NCI-H146 treated with DMSO at 0.1 percent for 48 hours (cell line): ENCODE measurements around the gene THADA.
"Not testable (repeated sequence)": the region's sequence is repeated elsewhere in the genome, so short reads cannot be mapped to it uniquely, and the experiment has no call there.

Experiments
- DNase-seq: peaks from one replicate; lab custom pipeline; 2025; ENCODE audit not compliant: unreplicated experiment; lab: John Stamatoyannopoulos, UW

Gene THADA

DNA sequence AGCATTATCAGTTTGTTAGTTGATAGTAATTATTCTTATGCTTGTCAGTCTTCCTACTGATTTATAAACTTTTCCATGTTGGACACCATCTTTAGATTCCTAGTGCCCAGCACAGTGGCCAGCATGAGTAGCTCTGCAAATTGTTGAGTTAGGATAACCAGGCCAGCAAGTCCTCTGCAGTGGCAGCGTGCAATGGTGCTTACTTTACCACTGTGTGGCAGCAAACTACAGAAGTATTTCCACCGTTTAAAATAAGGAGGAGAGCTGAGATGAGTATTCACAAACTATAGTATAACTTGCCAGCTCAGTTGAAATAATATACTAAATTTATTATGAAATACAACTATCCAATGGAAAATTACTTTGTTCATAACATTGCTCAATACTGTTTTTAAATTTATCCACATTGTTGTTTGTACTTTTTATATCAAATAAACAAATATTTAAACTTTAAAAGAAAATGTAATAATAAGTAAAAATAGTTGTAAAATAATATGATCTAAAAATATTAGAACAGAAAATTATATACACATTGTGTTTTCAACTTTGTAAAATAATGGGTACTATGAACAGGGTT lies 9.3 kb upstream of the THADA start:
- peak; percentile 35 for DNase-seq

DNA sequence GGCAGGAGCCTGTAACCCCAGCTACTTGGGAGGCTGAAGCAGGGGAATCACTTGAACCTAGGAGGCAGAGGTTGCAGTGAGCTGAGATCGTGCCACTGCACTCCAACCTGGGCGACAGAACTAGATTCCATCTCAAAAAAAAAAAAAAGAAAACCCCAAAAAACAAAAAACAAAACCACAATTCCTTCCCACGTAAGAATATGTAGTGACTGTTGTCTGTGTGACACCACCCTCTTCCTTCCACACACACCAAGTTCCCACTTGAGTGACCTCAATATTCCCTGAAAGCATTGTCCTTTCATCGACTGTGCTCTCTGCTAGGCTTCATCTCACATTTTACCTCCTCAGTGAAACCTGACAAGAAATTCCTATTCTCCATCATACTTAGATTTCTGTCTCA lies 8.8 kb upstream of the THADA start:
- DNase-seq: no peak

DNA sequence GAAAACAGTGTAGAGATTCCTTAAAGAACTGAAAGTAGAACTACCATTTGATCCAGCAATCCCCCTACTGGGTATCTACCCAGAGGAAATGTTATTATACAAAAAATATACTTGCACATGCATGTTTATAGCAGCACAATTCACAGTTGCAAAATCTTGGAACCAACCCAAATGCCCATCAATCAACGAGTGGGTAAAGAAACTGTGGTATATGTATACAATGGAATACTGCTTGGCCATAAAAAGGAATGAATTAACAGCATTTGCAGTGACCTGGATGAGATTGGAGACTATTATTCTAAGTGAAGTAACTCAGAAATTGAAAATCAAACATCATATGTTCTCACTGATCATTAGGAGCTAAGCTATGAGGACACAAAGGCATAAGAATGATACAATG lies 4.8 kb upstream of the THADA start:
- DNase-seq: not testable (repeated sequence)

DNA sequence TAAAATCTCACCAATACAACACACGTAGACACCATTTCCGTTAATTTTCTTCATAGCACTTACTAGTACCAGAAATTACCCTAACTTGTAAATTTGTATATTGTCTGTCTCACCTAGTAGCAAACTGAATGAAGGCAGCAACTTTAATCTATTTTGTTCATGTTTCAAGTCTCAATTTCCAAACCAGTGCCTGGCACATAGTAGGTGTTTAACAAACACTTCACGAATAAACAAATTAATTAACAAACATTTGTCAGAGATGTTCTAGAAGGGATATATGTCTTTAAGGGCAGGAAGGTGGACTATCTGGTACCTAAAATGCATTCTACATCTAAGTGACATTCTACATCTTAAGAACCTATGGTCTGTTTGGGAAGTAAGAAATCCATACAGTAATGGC lies 963 bp downstream of the THADA start:
- no peak for DNase-seq

DNA sequence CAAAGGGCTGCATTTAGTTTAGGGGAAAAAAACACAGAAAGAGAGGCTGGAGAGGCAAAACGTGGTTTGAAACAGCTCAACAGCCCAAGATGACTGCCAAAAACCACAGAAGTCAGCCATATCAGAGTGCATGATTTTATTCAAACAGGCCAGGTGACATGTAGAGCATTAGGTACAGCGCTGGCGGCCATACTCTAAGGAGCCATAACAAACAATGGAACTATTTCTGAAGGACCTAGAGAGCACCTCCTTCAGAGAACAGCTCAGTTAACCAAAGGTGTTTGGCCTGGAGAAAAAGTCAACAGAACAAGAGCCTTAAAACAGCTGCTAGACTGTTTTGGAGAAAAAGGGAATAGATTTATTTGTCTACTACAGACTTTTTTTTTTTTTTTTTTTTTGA lies 2.6 kb downstream of the THADA start:
- no peak for DNase-seq

DNA sequence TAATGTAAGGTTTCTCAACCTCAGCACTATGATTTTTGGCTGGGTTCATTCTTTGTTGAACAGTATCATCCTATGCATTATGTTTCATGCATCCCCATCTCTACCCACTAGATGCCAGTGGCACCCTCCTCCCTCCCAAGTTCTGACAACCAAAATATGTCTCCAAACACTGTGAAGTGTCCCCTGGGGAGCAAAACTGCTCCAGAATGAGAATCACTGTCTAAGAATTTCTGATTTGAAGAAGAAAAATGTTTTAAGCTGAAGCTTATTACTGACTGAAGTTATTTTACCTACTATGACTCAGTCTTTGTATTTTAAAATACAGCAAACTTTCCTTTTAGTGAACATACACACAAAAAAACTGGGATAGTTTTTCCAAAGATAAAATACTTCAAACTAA lies 3.4 kb downstream of the THADA start:
- no peak for DNase-seq

DNA sequence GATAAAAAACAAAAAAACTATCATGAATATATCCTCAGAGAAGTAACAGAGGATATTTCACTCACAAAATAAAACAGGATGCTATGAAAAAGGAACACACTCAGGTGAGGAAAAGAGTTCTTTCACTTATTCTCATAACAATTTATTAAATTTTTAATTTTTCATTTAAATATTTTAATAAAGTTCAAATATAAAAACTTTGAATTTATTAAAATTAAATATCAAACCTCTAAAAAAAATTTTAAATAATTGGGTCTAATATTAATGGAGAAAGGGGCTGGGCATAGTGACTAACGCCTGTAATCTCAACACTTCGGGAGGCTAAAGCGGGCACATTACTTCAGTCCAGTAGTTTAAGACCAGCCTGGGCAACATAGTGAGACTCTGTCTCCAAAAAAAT lies 10.1 kb downstream of the THADA start:
- DNase-seq: no peak

DNA sequence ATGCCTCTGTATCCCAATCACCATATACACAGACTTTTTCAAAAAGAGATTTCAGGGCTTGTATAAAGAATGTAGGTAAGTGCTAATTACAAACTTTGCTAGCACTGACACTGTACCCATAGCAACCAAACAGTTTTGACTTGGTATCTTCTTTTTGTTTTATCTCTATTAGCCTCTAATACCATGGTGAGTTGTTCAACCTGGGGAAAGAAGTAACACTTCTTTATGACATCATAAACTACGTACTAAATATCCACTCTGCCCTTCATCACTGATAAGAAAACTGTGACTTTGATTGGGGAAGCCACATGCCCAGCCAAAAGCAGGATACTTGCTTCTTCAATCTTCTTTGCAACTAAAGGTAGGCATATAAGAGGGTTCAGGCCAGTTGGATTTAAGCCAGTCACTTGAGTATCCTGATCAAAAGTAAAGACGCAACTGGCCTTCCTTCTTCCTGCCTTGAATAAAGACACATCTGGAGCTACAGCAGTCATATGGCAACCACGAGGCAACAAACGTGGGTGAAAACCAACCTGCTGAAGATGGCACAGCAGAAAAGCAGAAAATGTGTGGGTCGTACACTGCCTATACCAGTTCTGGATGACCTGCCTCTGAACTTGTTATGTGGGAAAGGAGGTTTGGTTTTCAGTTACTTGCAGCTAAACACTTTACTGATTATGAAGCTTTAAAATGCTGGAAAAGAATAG lies 16.4 kb downstream of the THADA start:
- no peak for DNase-seq

DNA sequence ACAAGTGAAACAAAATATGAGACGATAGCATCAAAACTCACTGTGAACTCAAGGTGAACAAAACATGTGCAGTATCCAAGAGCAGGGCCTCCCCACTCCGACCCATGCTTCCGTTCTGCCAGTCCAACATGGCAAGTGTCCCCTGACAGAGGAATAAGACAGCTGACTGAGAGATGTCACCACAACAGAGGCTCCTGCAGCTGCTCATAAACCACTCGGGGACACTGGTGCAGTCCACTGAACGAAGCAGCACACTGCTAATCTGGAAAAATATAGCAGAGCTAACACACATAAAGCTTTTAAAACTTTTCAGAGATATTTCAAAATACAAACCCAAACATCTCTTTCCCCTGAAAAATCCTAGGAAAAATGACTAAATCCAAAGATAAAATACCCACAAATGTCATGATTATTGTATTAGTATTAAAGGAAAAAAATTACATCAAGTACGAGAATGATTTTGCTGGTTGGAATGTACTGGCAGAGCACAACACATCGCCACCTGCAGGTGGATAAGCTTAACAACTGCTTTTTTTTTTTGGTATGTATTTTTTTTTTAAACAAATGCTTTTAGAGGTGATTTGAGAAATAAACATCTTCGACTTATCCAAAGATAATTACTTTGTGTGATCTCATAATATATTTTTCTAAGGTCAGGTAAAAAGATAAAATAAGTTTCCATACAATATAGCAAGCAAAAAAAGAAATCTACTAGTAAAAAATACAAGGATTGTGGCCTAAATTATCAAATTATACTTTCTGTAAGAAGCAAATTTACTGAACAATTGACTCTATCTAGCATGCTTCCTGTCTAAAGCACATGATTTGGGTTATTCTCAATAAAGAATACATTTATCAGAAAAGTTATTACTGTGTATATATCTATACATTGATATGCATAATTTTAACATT lies 18.6 kb downstream of the THADA start:
- peak; percentile 44 for DNase-seq

DNA sequence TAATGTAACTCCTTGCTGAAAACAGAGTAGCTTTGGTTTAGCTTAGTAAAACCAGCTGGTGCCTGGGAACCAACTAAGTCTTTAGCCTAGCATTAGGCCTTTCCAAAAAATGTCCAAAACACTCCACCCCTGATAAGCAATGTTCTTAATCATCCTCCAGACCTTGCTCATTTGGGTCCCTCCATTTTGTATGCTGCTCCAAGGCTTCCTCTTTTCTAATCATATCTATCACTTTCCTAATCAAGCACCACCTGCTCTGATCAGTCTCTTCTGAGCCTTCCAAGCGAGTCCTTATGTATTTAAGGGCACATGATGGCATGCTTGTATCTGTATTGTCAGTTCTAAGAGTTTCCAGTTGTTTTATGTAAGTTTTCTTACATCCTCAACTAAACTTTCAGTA lies 23.6 kb downstream of the THADA start:
- DNase-seq: no peak

DNA sequence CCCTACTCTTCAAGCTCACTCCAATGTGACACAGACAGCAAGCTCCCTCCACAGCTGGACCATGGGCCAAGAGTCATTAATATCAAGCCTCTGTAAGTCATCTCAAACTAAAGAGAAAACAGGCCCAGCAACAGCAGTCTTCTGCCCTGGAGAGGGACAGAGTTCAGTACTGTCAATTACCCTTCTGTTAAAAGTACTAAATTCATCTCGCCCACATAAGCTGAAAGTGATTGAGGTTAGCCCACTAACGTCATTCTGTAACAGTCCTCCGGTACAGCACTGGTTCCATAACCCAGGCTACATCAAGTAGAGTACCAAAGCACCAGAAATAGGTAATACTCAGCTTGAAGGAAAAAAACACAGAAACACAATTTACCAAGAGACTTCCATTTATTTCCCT lies 25.9 kb downstream of the THADA start:
- no peak for DNase-seq

DNA sequence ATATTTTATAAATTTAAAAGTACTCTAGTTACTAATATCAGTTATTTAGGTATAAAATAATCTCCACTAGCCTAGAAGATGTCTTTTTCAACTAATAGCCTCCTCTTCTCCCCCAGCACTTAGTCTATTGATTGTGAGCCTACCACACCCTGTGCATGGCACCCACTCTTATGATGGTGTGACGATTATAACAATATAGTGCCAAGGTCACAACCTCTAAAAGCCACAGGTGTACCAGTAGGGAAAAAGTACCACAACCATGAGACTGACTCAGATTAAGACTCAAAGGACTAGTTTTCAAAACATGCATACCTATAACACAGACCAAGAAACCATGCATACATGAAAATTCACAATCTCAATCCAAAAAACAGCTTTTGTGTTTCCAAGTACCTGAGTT lies 27.6 kb downstream of the THADA start:
- DNase-seq: no peak

DNA sequence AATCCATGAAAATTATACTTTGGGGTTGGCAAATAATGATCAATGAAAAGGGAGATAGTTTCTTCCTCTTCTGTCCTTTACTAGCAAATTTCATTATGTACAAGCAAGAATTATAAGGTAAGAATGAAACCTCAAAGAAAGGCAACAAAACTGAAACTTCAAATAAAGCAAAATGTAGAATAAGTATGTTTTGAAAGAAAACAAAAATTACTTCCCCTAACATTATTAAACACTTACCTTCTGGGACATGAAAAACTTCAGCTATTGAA lies 29.4 kb downstream of the THADA start:
- no peak for DNase-seq

DNA sequence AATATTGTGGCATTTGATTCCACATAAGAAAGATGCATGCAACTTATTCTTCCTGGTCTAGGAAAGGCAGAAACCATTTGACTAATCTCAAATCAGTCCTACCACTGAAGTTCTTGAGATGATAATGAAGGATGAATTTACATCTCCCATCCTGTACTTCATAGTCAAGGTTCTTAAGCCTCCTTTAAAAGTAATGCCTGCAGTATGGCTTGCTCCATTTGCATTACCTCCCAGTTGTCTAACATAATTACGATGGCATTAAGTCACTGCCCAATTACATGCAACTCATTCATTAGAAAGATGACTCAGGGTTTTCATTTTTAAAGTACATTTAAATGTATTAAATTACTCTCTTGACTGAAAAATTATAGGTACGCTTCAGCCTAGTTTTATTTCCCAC lies 32.2 kb downstream of the THADA start:
- DNase-seq: no peak

DNA sequence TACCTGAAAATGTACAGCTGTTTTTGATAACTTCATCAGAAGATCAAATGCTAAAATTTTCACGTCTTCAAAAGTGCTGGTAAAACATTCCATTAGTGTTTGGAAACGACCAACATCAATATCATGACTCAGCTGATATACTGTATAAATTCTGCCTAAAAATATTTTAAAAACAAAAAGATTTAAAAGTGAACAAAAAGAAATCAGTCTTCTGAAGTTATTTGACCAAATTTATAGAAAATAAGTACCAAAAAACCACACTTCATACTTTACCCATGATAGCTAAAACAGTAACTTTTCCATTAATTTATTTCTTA lies 35.6 kb downstream of the THADA start:
- no peak for DNase-seq

DNA sequence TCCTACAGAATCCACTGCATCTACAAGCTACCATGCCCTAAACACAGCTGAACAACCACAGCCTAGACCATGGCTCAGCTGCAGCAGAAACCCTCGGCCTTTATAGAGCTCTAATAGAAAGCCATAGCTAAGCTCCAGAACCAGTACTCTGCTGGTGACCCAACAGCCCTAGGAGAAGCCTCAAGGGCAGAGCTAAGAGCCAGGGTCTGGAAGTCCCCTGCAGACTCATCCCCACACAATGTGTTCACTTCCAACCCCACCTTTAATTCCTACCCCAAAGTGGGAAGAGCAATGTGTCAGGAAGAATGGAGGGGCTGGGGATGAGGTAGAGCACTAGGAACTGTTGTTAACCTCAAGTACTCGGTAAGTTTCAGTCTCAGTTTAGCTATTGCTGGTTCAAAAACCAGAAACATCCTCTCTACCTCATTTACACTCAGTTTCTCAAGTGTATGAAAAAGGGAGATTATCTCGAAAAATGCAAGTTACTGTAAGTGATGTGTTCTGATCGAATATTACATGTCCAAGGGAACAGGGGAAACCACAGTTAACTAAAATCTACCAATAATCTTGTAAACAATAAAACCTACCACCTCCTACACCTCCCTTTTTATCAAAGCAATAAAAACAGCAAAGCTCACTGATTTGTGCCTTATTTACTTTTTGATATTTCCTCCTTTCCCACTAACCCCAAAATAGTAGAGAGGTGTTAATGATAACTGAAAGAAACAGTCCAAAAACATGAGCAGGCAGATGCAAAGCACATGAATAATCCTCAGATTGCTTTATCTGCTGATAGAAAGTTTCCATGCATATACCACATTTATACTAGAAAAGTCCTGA lies 36.2 kb downstream of the THADA start:
- no peak for DNase-seq

DNA sequence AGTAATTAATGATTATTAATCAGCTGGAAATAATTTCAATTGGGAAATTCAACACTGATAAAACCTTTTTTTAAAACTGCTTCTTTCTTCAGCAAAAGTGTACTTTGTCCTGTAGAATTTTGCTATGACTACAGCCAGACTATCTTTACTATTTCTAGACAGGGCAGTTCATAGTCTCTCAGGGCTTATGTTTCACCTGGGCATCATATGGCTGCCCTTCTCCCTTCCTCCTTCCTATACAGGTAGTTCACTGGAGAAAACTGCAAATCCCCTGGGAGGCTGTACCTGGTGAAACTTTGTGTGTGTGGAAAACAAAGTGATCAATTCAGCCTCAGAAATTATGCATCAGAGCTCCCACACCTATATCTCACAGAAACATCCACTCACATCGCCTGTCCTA lies 38.6 kb downstream of the THADA start:
- no peak for DNase-seq

DNA sequence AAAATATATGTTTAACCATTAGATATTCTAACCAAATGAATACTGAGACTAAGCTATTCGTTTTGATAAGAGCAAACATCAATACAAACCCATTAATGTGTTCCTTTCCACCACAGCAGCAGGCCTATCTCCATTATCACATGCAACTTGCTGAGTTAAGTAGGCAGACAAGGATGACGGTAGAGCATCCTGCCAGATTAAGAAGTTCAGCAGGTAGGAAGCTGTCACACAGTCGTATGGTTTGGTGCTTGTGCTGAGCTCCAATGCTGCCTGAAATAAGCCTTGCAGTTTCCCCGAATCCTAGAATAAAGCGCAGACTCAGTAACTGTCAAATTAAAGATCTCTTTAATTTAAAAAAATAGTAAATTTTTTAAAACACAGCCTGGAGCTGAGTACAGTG lies 39.6 kb downstream of the THADA start:
- no peak for DNase-seq

DNA sequence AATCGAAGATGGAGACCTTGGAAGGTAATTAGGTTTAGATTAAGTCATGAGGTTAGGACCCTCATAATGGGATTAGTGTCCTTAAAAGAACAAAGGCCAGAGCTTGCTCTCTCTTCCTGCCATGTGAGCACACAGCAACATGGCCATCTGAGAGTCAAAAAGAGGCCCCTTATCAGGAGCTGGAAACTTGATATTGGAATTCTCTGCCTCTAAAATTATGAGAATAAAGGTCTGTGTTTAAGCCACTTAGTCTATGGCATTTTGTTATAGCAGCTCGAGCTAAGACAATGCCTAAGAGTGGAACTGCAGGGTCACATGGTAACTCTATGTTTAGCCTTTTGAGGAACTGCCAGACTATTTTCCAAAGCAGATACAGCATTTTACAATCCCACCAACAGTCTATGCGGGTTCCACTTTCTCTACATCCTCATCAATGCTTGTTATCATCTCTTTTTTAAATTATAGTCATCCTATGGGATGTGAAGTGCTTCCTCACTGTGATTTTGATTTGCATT lies 42.4 kb downstream of the THADA start:
- no peak for DNase-seq

DNA sequence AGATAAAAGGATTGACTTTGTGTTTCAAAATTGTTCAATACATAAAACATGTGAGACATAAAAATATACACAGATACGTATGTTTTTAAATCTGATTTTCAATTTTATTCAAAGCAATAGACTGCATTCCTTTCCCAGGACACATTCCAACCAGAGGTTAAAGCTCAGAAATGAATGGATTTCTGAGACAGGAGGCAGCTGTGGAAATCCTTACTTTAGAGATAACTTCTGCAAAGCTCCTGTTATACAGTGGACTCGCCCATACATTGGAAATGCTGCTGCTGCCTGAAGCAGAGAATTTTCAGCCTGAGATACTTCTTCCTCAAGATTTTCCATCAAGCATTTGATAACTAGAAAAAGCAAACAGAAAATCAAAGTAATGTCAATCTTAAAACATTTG lies 43.8 kb downstream of the THADA start:
- no peak for DNase-seq

DNA sequence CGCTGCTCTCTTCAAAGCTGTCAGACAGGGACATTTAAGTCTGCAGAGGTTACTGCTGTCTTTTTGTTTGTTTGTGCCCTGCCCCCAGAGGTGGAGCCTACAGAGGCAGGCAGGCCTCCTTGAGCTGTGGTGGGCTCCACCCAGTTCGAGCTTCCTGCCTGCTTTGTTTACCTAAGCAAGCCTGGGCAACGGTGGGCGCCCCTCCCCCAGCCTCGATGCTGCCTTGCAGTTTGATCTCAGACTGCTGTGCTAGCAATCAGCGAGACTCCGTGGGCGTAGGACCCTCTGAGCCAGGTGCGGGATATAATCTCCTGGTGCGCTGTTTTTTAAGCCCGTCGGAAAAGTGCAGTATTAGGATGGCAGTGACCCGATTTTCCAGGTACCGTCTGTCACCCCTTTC lies 47.5 kb downstream of the THADA start:
- not testable (repeated sequence) for DNase-seq
